ENCODE measurements around the gene CCR5AS.

CCR5AS gene

DNA sequence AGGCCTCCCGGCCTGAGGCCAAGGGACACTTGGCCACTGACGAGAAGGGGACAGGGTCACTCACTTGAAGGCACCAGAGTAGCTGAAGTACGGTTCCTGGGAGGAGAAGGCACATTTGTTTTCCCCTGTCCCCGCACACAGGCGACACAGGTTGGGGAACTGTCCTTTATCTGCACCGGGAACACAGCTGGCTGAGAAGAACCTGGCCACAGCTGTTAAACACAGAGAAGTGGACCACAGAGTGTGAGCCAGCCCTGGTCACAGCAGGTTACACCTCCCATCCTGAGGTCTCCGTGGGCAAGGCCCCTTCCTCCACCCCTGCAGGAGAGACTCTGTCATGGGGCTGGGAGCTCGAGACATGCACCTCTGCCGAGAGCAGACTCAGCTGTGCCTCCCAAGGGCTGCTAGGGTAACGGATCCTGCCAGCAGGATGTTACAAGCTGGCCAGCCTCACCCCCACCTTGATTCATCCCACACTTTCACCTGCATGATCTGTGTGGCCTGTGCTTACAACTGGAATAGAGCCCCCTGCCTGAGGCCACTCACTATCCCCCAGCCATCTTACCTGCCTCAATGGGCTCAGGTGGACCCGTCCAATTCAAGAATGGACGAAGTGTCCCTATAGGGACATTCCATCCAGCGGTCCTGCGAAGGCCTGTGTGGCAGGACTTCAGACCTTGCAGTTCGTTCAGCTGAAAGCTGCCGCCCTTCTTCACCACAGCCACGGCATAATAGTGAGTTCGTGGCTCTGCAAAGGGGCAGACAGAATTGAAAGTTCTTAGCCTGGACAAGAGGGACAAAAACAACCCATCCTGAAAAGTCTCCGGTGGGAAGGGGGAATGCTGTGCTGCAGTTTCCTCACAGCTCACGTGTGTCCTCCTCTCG lies 48.6 kb upstream of the CCR5AS start (continued):
- no peak for TF ChIP-seq ZNF232 (CRISPR knock-in tag; IDR thresholded peaks at IDR 0.05)

DNA sequence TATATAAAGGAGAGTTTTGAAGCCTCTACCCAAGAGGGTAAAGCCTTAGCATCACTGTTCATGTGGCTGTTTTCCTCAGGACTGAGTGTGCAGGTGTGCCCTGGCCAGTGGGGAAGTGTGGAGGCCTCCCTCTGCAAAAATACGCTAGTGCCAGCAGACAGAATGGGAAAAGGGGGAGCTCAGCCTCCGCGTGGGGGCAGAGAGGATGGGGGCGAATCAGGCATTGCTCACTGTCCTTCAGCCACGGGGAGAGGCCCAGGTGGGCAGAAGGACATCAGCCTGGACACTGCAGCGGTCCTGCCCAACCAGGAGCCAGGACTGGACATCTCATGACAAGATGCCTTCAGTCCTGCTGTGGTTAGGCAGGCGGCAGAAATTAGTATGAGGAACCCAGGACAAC lies 47.7 kb upstream of the CCR5AS start:
- Mint-ChIP-seq H3K27me3 (ENCODE audit: low read depth) (no peaks in the 10 kb centered on the region; the same call in 1 of the 2 replicates), H3K27ac (no peak overlapping the region), H3K9me3 (no peaks in the 10 kb centered on the region), H3K4me1 (no peaks in the 10 kb centered on the region), H3K4me3 (no peak overlapping the region), H3K36me3 (no peaks in the 10 kb centered on the region)
- no peak for ATAC-seq
- no peak for DNase-seq (ENCODE audit: low spot score)
- TF ChIP-seq, protein P1, sequence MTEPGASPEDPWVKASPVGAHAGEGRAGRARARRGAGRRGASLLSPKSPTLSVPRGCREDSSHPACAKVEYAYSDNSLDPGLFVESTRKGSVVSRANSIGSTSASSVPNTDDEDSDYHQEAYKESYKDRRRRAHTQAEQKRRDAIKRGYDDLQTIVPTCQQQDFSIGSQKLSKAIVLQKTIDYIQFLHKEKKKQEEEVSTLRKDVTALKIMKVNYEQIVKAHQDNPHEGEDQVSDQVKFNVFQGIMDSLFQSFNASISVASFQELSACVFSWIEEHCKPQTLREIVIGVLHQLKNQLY (CRISPR knock-in tag; IDR thresholded peaks at IDR 0.05), result no peak
- TF ChIP-seq TP53 (CRISPR knock-in tag; IDR thresholded peaks at IDR 0.05) (no peak), TEAD1 (CRISPR knock-in tag; IDR thresholded peaks at IDR 0.05) (no peak), ZNF263 (CRISPR knock-in tag; IDR thresholded peaks at IDR 0.05; ENCODE audit: low read depth) (no peak), ZNF671 (CRISPR knock-in tag; IDR thresholded peaks at IDR 0.05) (no peak)
- TF ChIP-seq, protein P2, sequence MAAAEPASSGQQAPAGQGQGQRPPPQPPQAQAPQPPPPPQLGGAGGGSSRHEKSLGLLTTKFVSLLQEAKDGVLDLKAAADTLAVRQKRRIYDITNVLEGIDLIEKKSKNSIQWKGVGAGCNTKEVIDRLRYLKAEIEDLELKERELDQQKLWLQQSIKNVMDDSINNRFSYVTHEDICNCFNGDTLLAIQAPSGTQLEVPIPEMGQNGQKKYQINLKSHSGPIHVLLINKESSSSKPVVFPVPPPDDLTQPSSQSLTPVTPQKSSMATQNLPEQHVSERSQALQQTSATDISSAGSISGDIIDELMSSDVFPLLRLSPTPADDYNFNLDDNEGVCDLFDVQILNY (CRISPR knock-in tag; IDR thresholded peaks at IDR 0.05), result no peak
- TF ChIP-seq, protein P3, sequence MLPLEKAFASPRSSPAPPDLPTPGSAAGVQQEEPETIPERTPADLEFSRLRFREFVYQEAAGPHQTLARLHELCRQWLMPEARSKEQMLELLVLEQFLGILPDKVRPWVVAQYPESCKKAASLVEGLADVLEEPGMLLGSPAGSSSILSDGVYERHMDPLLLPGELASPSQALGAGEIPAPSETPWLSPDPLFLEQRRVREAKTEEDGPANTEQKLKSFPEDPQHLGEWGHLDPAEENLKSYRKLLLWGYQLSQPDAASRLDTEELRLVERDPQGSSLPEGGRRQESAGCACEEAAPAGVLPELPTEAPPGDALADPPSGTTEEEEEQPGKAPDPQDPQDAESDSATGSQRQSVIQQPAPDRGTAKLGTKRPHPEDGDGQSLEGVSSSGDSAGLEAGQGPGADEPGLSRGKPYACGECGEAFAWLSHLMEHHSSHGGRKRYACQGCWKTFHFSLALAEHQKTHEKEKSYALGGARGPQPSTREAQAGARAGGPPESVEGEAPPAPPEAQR (CRISPR knock-in tag; IDR thresholded peaks at IDR 0.05), result no peak
- CTCF ChIA-PET, result no interaction called here
- POLR2A ChIA-PET, result no interaction called here

DNA sequence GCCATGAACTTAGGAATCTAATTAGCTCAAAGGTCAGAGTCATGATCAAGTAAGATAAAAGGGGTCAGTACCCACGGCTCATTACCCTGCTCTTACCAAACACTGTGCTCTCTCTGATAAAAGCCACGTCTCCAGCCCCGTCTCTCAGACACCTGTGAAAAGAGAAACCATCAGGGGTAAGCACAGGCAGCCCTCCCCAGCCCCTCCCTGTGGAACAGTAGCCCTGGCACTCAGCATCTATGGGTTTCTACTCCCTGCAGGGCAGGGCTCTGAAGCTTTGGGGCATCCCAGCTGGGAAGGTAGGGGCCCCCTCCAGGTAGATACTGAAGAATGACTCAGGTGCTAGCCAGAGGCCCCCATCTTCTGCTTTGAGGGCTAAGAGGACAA lies 47.3 kb upstream of the CCR5AS start:
- H3K4me1 Mint-ChIP-seq, result no peaks in the 10 kb centered on the region
- CTCF ChIA-PET, result interaction anchor here (0.7 kb wide), 1 partner anchor 246 kb away, joined by 3 read pairs; the partner anchor contains the start of gene CCR1
- ATAC-seq, result no peak
- DNase-seq (ENCODE audit: low spot score), result no peak
- no peaks in the 10 kb centered on the region for H3K36me3 Mint-ChIP-seq
- H3K4me3 Mint-ChIP-seq, result no peak overlapping the region
- no peak overlapping the region for H3K27ac Mint-ChIP-seq
- POLR2A ChIA-PET, result no interaction called here
- no peaks in the 10 kb centered on the region for H3K9me3 Mint-ChIP-seq
- no peaks in the 10 kb centered on the region; the same call in 1 of the 2 replicates for H3K27me3 Mint-ChIP-seq (ENCODE audit: low read depth)
- TF ChIP-seq GRHL2 (CRISPR knock-in tag; IDR thresholded peaks at IDR 0.05; ENCODE audit: insufficient replicate concordance, severe bottlenecking) (no peak), ZNF396 (CRISPR knock-in tag; IDR thresholded peaks at IDR 0.05; ENCODE audit: borderline replicate concordance) (no peak), ZNF219 (CRISPR knock-in tag; IDR thresholded peaks at IDR 0.05; ENCODE audit: borderline replicate concordance) (no peak), NR2C2 (CRISPR knock-in tag; IDR thresholded peaks at IDR 0.05) (no peak), HMGA2 (CRISPR knock-in tag; IDR thresholded peaks at IDR 0.05) (no peak), ZNF263 (CRISPR knock-in tag; IDR thresholded peaks at IDR 0.05; ENCODE audit: low read depth) (no peak), JAZF1 (CRISPR knock-in tag; IDR thresholded peaks at IDR 0.05) (no peak), ZNF232 (CRISPR knock-in tag; IDR thresholded peaks at IDR 0.05) (no peak), RELA (CRISPR knock-in tag; IDR thresholded peaks at IDR 0.05; ENCODE audit: borderline replicate concordance) (no peak), TCF7 (CRISPR knock-in tag; IDR thresholded peaks at IDR 0.05; ENCODE audit: low read depth) (no peak)
- TF ChIP-seq, protein P4, sequence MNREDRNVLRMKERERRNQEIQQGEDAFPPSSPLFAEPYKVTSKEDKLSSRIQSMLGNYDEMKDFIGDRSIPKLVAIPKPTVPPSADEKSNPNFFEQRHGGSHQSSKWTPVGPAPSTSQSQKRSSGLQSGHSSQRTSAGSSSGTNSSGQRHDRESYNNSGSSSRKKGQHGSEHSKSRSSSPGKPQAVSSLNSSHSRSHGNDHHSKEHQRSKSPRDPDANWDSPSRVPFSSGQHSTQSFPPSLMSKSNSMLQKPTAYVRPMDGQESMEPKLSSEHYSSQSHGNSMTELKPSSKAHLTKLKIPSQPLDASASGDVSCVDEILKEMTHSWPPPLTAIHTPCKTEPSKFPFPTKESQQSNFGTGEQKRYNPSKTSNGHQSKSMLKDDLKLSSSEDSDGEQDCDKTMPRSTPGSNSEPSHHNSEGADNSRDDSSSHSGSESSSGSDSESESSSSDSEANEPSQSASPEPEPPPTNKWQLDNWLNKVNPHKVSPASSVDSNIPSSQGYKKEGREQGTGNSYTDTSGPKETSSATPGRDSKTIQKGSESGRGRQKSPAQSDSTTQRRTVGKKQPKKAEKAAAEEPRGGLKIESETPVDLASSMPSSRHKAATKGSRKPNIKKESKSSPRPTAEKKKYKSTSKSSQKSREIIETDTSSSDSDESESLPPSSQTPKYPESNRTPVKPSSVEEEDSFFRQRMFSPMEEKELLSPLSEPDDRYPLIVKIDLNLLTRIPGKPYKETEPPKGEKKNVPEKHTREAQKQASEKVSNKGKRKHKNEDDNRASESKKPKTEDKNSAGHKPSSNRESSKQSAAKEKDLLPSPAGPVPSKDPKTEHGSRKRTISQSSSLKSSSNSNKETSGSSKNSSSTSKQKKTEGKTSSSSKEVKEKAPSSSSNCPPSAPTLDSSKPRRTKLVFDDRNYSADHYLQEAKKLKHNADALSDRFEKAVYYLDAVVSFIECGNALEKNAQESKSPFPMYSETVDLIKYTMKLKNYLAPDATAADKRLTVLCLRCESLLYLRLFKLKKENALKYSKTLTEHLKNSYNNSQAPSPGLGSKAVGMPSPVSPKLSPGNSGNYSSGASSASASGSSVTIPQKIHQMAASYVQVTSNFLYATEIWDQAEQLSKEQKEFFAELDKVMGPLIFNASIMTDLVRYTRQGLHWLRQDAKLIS (CRISPR knock-in tag; IDR thresholded peaks at IDR 0.05; ENCODE audit: borderline replicate concordance), result no peak
- TF ChIP-seq, protein P5, sequence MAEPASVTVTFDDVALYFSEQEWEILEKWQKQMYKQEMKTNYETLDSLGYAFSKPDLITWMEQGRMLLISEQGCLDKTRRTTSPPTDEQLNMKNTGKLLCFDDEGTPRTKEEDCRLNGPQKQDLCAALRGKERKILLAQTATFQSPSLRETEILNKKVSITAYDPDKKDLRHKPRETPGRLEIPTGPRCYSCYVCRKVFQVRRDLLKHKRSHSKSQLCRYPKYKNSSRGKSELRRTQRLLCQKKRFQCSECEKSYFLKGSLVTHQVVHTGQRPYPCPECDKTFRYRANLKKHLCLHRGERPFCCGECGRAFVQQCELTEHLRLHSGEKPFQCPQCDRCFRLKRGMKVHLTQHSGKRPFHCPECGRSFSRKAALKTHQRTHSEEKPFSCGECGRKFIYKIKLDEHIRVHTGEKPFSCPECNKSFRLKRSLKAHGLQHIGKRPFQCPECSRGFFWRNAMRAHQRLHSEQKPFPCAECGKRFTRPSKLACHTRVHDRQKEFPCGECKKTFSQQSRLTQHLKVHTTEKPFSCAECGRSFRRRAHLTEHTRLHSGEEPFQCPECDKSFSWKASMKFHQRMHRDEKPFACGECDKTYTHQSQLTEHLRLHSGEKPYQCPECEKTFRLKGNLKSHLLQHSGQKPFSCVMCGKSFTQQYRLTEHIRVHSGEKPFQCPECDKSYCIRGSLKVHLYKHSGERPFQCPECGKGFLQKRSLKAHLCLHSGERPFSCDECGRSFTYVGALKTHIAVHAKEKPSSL (CRISPR knock-in tag; conservative IDR thresholded peaks at IDR 0.05), result no peak
- TF ChIP-seq, protein P6, sequence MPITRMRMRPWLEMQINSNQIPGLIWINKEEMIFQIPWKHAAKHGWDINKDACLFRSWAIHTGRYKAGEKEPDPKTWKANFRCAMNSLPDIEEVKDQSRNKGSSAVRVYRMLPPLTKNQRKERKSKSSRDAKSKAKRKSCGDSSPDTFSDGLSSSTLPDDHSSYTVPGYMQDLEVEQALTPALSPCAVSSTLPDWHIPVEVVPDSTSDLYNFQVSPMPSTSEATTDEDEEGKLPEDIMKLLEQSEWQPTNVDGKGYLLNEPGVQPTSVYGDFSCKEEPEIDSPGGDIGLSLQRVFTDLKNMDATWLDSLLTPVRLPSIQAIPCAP (CRISPR knock-in tag; IDR thresholded peaks at IDR 0.05), result no peak
- TF ChIP-seq, protein P7, sequence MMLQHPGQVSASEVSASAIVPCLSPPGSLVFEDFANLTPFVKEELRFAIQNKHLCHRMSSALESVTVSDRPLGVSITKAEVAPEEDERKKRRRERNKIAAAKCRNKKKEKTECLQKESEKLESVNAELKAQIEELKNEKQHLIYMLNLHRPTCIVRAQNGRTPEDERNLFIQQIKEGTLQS (CRISPR knock-in tag; conservative IDR thresholded peaks at IDR 0.05), result no peak
- TF ChIP-seq, protein P8, sequence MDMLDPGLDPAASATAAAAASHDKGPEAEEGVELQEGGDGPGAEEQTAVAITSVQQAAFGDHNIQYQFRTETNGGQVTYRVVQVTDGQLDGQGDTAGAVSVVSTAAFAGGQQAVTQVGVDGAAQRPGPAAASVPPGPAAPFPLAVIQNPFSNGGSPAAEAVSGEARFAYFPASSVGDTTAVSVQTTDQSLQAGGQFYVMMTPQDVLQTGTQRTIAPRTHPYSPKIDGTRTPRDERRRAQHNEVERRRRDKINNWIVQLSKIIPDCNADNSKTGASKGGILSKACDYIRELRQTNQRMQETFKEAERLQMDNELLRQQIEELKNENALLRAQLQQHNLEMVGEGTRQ (CRISPR knock-in tag; IDR thresholded peaks at IDR 0.05), result no peak
